Brain microvascular endothelial cell (primary cell): Measurements from ENCODE around the gene PIGU.
A peak's percentile ranks its signal among the peaks of the same experiment; 100 is the strongest.
"Not testable (repeated sequence)": the region's sequence is repeated elsewhere in the genome, so short reads cannot be mapped to it uniquely, and the experiment has no call there.

Experiments used
- DNase-seq: peaks from one replicate; pipeline ENCODE4 v3.0.0-alpha.2; 2020
- H3K27ac ChIP-seq: fragments of 250-450 bp; sonication (Bioruptor Pico); 2 replicates; pipeline ENCODE4 v1.5.1; 2020; ENCODE audit warnings: mild to moderate bottlenecking, moderate library complexity
- H3K27me3 ChIP-seq: fragments of 250-450 bp; sonication (Bioruptor Pico); replicated peaks from 2 replicates; pipeline ENCODE4 v1.5.1; 2020; ENCODE audit warnings: mild to moderate bottlenecking
- H3K36me3 ChIP-seq: fragments of 250-450 bp; sonication (Bioruptor Pico); replicated peaks from 2 replicates; pipeline ENCODE4 v1.5.1; 2020; ENCODE audit warnings: mild to moderate bottlenecking
- H3K4me3 ChIP-seq: 2 replicates; pipeline ENCODE4 v1.5.1; 2011; ENCODE audit warnings: low read depth, mild to moderate bottlenecking, control low read depth, low read length, moderate library complexity
- in situ Hi-C: cut with HindIII; loops from 2 replicates; pipeline ENCODE4 v1.10.0; 2017; ENCODE audit warnings: low sequenced_read_pairs, low pct_ligation_motif_present
- TF ChIP-seq, protein P1 (sequence below): IDR thresholded peaks from 2 replicates; pipeline ENCODE4 v1.5.1; 2011; ENCODE audit warnings: low read depth, mild to moderate bottlenecking, moderate library complexity, low read length, control low read depth, inconsistent platforms; ENCODE audit errors: missing control alignments

Gene PIGU

DNA sequence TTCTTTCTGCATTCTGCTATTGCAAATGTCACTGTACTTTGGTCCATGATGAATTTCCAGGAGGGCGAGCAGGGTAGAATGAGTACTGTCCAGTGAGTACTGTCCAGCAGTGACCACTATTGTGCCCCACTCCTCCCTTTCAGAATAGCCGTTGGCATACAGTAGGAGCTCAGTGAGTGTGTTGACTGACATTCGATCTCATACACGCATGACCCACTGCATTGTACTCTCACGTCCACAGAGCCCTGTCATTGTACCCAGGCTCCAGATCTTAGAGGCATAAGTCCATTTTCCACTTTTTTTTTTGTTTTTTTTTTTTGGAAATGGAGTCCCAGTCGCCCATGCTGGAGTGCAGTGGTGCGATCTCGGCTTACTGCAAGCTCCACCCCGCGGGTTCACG, 152.5 kb downstream of the PIGU start:
- no peak overlapping the region for H3K27ac ChIP-seq
- no peak for DNase-seq
- TF ChIP-seq, protein P1, sequence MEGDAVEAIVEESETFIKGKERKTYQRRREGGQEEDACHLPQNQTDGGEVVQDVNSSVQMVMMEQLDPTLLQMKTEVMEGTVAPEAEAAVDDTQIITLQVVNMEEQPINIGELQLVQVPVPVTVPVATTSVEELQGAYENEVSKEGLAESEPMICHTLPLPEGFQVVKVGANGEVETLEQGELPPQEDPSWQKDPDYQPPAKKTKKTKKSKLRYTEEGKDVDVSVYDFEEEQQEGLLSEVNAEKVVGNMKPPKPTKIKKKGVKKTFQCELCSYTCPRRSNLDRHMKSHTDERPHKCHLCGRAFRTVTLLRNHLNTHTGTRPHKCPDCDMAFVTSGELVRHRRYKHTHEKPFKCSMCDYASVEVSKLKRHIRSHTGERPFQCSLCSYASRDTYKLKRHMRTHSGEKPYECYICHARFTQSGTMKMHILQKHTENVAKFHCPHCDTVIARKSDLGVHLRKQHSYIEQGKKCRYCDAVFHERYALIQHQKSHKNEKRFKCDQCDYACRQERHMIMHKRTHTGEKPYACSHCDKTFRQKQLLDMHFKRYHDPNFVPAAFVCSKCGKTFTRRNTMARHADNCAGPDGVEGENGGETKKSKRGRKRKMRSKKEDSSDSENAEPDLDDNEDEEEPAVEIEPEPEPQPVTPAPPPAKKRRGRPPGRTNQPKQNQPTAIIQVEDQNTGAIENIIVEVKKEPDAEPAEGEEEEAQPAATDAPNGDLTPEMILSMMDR, result no peak
- no peak overlapping the region for H3K4me3 ChIP-seq
- peaks cover 26% of the 10 kb centered on the region for H3K36me3 ChIP-seq
- in situ Hi-C loops, result no loop called here
- H3K27me3 ChIP-seq, result no peaks in the 10 kb centered on the region

DNA sequence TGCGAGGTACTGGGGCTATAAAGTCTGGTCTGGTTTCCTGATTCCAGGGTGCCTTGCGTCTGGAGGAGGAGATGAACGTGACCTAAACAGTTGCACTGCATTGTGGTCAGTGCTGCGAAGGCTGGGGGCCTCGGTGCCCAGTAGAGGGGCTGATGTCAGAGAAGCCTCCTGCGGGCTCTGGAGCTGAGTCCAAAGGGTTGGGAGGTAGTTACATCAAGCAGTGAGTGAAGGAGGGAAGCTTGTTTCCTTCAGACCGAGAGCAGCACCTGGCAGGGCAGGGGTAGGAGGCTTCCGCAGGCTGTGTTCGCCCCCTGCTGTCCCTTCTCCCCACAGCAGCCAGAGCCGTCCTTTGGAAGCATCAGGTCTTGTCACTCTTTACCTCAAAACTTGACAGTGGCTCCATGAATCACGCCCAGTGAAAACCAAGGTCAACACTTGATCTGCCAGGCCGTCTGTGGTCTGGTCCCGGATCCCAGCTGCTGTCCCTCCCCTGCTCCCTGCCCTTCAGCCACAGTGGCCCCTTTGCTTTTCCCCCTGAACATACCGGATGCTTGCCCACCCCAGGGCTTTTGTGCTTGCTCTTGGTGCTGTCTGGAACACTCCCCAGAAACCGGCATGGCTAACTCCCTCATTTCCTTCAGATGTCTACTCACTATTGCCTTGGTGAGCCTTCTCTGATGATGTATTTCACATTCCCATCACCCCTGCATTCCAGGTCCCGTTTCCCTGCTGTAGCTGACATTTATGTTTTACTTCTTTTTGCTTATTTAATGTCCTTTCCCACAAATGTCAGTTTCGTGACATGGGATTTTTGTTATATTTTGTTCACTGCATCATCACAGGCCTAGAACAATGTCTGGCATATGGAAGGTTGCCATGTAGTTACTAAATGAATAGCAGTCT, 153.7 kb downstream of the PIGU start:
- Histone ChIP-seq H3K27ac (peak overlapping the region; percentile 54), H3K36me3 (peaks cover 16% of the 10 kb centered on the region)
- TF ChIP-seq, protein P1, result peak; percentile 87

DNA sequence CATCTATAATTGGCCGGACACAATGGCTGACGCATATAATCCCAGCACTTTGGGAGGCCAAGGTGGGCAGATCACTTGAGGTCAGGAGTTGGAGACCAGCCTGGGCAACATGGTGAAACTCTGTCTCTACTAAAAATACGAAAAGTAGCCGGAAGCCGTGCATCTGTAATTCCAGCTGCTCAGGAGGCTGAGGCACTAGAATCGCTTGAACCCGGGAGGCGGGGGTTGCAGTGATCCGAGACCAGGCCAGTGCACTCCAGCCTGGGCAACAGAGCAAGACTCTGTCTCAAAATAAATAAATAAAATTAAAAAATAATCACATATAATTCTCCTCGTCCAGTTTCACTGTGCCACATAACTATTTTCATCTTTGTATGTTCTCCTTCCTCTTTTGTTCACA, 157.1 kb downstream of the PIGU start:
- H3K27ac ChIP-seq, H3K4me3 ChIP-seq, H3K36me3 ChIP-seq, H3K27me3 ChIP-seq, DNase-seq, in situ Hi-C loops: not testable (repeated sequence)

More for the DNA sequence above, 153.7 kb downstream of the PIGU start:
- no peaks in the 10 kb centered on the region for H3K27me3 ChIP-seq
- in situ Hi-C loops, result no loop called here
- no peak overlapping the region for H3K4me3 ChIP-seq
- DNase-seq, result peak; percentile 75

DNA sequence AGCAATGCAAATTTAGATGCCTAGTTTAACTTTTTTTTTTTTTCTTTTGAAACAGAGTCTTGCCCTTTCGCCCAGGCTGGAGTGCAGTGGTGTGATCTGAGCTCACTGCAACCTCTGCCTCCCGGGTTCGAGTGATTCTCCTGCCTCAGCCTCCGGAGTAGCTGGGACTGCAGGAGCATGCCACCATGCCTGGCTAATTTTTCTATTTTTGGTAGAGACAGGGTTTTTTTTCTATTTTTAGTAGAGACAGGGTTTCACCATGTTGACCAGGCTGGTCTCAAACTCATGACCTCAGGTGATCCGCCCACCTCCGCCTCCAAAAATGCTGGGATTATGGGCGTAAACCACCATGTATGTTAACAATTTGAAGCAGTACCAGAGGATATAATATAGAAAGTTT, 158.0 kb downstream of the PIGU start:
- H3K27ac ChIP-seq, H3K4me3 ChIP-seq, in situ Hi-C loops, H3K36me3 ChIP-seq, H3K27me3 ChIP-seq, DNase-seq: not testable (repeated sequence)

DNA sequence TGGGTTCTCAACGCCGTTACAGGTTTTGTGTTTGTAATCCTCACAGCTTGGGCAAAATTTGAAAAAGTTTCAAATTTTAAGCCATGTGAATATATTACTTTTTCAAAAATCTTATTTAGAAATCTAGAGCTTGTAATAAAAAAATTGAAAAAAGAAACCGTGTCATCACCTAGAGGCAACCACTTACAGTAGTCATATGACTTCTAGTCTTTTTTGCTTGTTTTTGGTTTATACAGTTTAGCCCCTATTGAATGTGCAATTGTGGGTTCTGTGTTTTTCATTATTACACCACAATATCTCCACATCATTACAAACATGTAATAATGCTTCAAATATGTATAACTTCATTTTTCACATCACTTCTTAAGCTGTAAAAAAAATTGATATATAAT, 159.8 kb downstream of the PIGU start:
- DNase-seq, result no peak
- H3K27ac ChIP-seq, result peak overlapping the region; percentile 81
- in situ Hi-C loops, result no loop called here
- H3K4me3 ChIP-seq, result peak overlapping the region; percentile 88
- H3K27me3 ChIP-seq, result no peaks in the 10 kb centered on the region
- H3K36me3 ChIP-seq, result peaks cover 2% of the 10 kb centered on the region
- TF ChIP-seq, protein P1, result no peak

DNA sequence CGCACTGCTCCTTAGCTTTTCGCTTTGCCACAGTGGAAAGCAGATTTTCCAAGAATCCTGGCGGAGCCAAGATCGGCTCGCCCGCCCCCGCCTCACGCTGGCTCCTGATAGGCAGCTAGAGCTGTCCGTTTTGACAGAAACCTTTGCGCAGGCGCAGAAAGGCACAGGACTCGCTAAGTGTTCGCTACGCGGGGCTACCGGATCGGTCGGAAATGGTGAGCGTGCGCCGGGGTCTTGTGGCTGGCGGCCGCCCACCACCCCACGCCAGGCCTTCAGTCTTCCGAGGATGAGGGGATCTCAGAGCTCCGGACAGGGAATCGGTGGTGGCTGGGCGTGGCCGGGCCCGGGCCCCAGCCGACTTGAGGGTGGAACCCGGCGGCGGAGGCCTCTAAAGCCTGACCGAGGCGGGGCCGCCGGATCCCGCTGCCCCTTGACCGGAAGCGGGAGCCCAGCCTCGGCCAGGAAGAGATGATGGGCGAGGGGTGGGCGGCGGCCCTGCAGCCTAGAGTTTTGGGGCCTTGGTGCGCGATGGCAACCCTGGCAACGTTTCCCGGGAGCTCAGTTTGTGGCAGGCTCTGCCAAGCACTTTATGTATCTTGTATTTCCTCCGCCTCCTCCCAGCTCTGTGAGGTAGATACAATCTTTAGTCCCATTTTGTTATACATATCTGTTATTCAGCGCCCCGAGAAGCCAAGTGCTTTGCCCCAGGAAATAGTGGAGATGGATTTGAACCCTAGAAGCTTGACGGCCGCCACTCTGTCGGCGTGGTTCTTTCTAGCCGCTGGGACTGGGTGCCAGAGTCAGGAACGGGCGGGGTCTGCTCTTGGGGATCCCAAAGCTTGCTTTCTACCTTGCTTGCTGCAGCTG, 160.4 kb downstream of the PIGU start, which contains the start of gene DYNLRB1:
DYNLRB1 (plus strand) TSS at position 176 of the 867 bp plus-strand sequence; CDS start at position 213, 37 bp downstream.
- Histone ChIP-seq H3K27ac (peak within 1 kb of the TSS; percentile 81), H3K4me3 (peak within 1 kb of the TSS; percentile 88), H3K36me3 (peaks cover 6% of the 10 kb centered on the region), H3K27me3 (no peaks in the 10 kb centered on the region)
- DNase-seq, result peak; percentile 94
- in situ Hi-C loops, result no loop called here
- TF ChIP-seq, protein P1, result no peak
